ENCODE results near the gene TRIML1.

Gene TRIML1

GRCh38 chr4:188121530-188121929 lies 17.7 kb upstream of the TRIML1 start:
- Histone ChIP-seq H3K4me3 (ENCODE audit: low read length) (no peak overlapping the region), H3K9me3 (ENCODE audit: control insufficient read depth, low read length) (no peaks in the 10 kb centered on the region), H3K36me3 (ENCODE audit: control insufficient read depth, insufficient read depth, low read length, severe bottlenecking) (no peaks in the 10 kb centered on the region), H3K4me1 (ENCODE audit: control insufficient read depth, insufficient read depth, low read length) (no peaks in the 10 kb centered on the region), H3K9ac (ENCODE audit: low read length) (no peak overlapping the region), H3K27me3 (replicated peaks; ENCODE audit: control insufficient read depth, insufficient read depth, low read length) (no peaks in the 10 kb centered on the region)
- no peak for DNase-seq (ENCODE audit: low read depth)

- Histone ChIP-seq H3K4me3 (ENCODE audit: low read length) (no peak overlapping the region), H3K36me3 (ENCODE audit: control insufficient read depth, insufficient read depth, low read length, severe bottlenecking) (no peaks in the 10 kb centered on the region), H3K4me1 (ENCODE audit: control insufficient read depth, insufficient read depth, low read length) (peaks cover 17% of the 10 kb centered on the region), H3K9ac (ENCODE audit: low read length) (peak overlapping the region; percentile 39), H3K9me3 (ENCODE audit: control insufficient read depth, low read length) (no peaks in the 10 kb centered on the region), H3K27me3 (replicated peaks; ENCODE audit: control insufficient read depth, insufficient read depth, low read length) (no peaks in the 10 kb centered on the region)
- peak; percentile 85 for DNase-seq (ENCODE audit: low read depth)
Observed at GRCh38 chr4:188127214-188127874, 11.9 kb upstream of the TRIML1 start.

- no peaks in the 10 kb centered on the region for H3K9me3 ChIP-seq (ENCODE audit: control insufficient read depth, low read length)
- H3K36me3 ChIP-seq (ENCODE audit: control insufficient read depth, insufficient read depth, low read length, severe bottlenecking), result no peaks in the 10 kb centered on the region
- no peak for DNase-seq (ENCODE audit: low read depth)
- H3K4me3 ChIP-seq (ENCODE audit: low read length), result no peak overlapping the region
- peaks cover 17% of the 10 kb centered on the region for H3K4me1 ChIP-seq (ENCODE audit: control insufficient read depth, insufficient read depth, low read length)
- H3K27me3 ChIP-seq (replicated peaks; ENCODE audit: control insufficient read depth, insufficient read depth, low read length), result no peaks in the 10 kb centered on the region
- no peak overlapping the region for H3K9ac ChIP-seq (ENCODE audit: low read length)
Observed at GRCh38 chr4:188130355-188130754, 8.9 kb upstream of the TRIML1 start.

- H3K27me3 ChIP-seq (replicated peaks; ENCODE audit: control insufficient read depth, insufficient read depth, low read length), result no peaks in the 10 kb centered on the region
- H3K9me3 ChIP-seq (ENCODE audit: control insufficient read depth, low read length), result no peaks in the 10 kb centered on the region
- DNase-seq (ENCODE audit: low read depth), result no peak
- H3K4me3 ChIP-seq (ENCODE audit: low read length), result no peak overlapping the region
- H3K4me1 ChIP-seq (ENCODE audit: control insufficient read depth, insufficient read depth, low read length), result peaks cover 13% of the 10 kb centered on the region
- no peak overlapping the region for H3K9ac ChIP-seq (ENCODE audit: low read length)
- H3K36me3 ChIP-seq (ENCODE audit: control insufficient read depth, insufficient read depth, low read length, severe bottlenecking), result no peaks in the 10 kb centered on the region
Observed at GRCh38 chr4:188132232-188132631, 7.0 kb upstream of the TRIML1 start.

- Histone ChIP-seq H3K27me3 (replicated peaks; ENCODE audit: control insufficient read depth, insufficient read depth, low read length) (no peaks in the 10 kb centered on the region), H3K9me3 (ENCODE audit: control insufficient read depth, low read length) (no peaks in the 10 kb centered on the region), H3K4me1 (ENCODE audit: control insufficient read depth, insufficient read depth, low read length) (no peaks in the 10 kb centered on the region), H3K9ac (ENCODE audit: low read length) (no peak overlapping the region), H3K36me3 (ENCODE audit: control insufficient read depth, insufficient read depth, low read length, severe bottlenecking) (no peaks in the 10 kb centered on the region), H3K4me3 (ENCODE audit: low read length) (no peak overlapping the region)
- no peak for DNase-seq (ENCODE audit: low read depth)
Observed at GRCh38 chr4:188138227-188138626, 1.0 kb upstream of the TRIML1 start.

GRCh38 chr4:188139671-188140070 lies 430 bp downstream of the TRIML1 start:
- no peaks in the 10 kb centered on the region for H3K9me3 ChIP-seq (ENCODE audit: control insufficient read depth, low read length)
- no peak overlapping the region for H3K4me3 ChIP-seq (ENCODE audit: low read length)
- H3K4me1 ChIP-seq (ENCODE audit: control insufficient read depth, insufficient read depth, low read length), result no peaks in the 10 kb centered on the region
- no peaks in the 10 kb centered on the region for H3K27me3 ChIP-seq (replicated peaks; ENCODE audit: control insufficient read depth, insufficient read depth, low read length)
- no peak for DNase-seq (ENCODE audit: low read depth)
- no peaks in the 10 kb centered on the region for H3K36me3 ChIP-seq (ENCODE audit: control insufficient read depth, insufficient read depth, low read length, severe bottlenecking)
- no peak overlapping the region for H3K9ac ChIP-seq (ENCODE audit: low read length)

GRCh38 chr4:188143731-188144130 lies 4.5 kb downstream of the TRIML1 start:
- no peak for DNase-seq (ENCODE audit: low read depth)
- Histone ChIP-seq H3K9ac (ENCODE audit: low read length) (no peak overlapping the region), H3K4me3 (ENCODE audit: low read length) (no peak overlapping the region), H3K4me1 (ENCODE audit: control insufficient read depth, insufficient read depth, low read length) (no peaks in the 10 kb centered on the region), H3K9me3 (ENCODE audit: control insufficient read depth, low read length) (no peaks in the 10 kb centered on the region), H3K27me3 (replicated peaks; ENCODE audit: control insufficient read depth, insufficient read depth, low read length) (no peaks in the 10 kb centered on the region), H3K36me3 (ENCODE audit: control insufficient read depth, insufficient read depth, low read length, severe bottlenecking) (no peaks in the 10 kb centered on the region)

- Histone ChIP-seq H3K36me3 (ENCODE audit: control insufficient read depth, insufficient read depth, low read length, severe bottlenecking) (no peaks in the 10 kb centered on the region), H3K9ac (ENCODE audit: low read length) (no peak overlapping the region), H3K9me3 (ENCODE audit: control insufficient read depth, low read length) (no peaks in the 10 kb centered on the region), H3K27me3 (replicated peaks; ENCODE audit: control insufficient read depth, insufficient read depth, low read length) (no peaks in the 10 kb centered on the region), H3K4me3 (ENCODE audit: low read length) (no peak overlapping the region), H3K4me1 (ENCODE audit: control insufficient read depth, insufficient read depth, low read length) (no peaks in the 10 kb centered on the region)
- DNase-seq (ENCODE audit: low read depth), result no peak
Observed at GRCh38 chr4:188145601-188146000, 6.4 kb downstream of the TRIML1 start.

GRCh38 chr4:188146618-188147017 lies 7.4 kb downstream of the TRIML1 start:
- Histone ChIP-seq H3K9ac (ENCODE audit: low read length) (no peak overlapping the region), H3K9me3 (ENCODE audit: control insufficient read depth, low read length) (no peaks in the 10 kb centered on the region), H3K27me3 (replicated peaks; ENCODE audit: control insufficient read depth, insufficient read depth, low read length) (no peaks in the 10 kb centered on the region), H3K4me1 (ENCODE audit: control insufficient read depth, insufficient read depth, low read length) (no peaks in the 10 kb centered on the region), H3K36me3 (ENCODE audit: control insufficient read depth, insufficient read depth, low read length, severe bottlenecking) (no peaks in the 10 kb centered on the region), H3K4me3 (ENCODE audit: low read length) (no peak overlapping the region)
- DNase-seq (ENCODE audit: low read depth), result no peak

- H3K36me3 ChIP-seq (ENCODE audit: control insufficient read depth, insufficient read depth, low read length, severe bottlenecking), result no peaks in the 10 kb centered on the region
- H3K4me3 ChIP-seq (ENCODE audit: low read length), result no peak overlapping the region
- H3K4me1 ChIP-seq (ENCODE audit: control insufficient read depth, insufficient read depth, low read length), result no peaks in the 10 kb centered on the region
- H3K27me3 ChIP-seq (replicated peaks; ENCODE audit: control insufficient read depth, insufficient read depth, low read length), result no peaks in the 10 kb centered on the region
- H3K9ac ChIP-seq (ENCODE audit: low read length), result no peak overlapping the region
- DNase-seq (ENCODE audit: low read depth), result no peak
- no peaks in the 10 kb centered on the region for H3K9me3 ChIP-seq (ENCODE audit: control insufficient read depth, low read length)
Observed at GRCh38 chr4:188147176-188147575, 7.9 kb downstream of the TRIML1 start.

GRCh38 chr4:188147776-188148175 lies 8.5 kb downstream of the TRIML1 start:
- no peaks in the 10 kb centered on the region for H3K9me3 ChIP-seq (ENCODE audit: control insufficient read depth, low read length)
- H3K27me3 ChIP-seq (replicated peaks; ENCODE audit: control insufficient read depth, insufficient read depth, low read length), result no peaks in the 10 kb centered on the region
- no peaks in the 10 kb centered on the region for H3K4me1 ChIP-seq (ENCODE audit: control insufficient read depth, insufficient read depth, low read length)
- H3K36me3 ChIP-seq (ENCODE audit: control insufficient read depth, insufficient read depth, low read length, severe bottlenecking), result no peaks in the 10 kb centered on the region
- H3K4me3 ChIP-seq (ENCODE audit: low read length), result no peak overlapping the region
- no peak for DNase-seq (ENCODE audit: low read depth)
- H3K9ac ChIP-seq (ENCODE audit: low read length), result no peak overlapping the region

All from adipocyte (in vitro differentiated cells).